GM23338 (cell line): ENCODE measurements around the gene LIPA. TPM values are rescaled to one million over a fixed set of nuclear protein-coding genes. Genes with fewer than 3 reads are reported as not detected.

Experiments used
- ATAC-seq: fragments of 200-7000 bp; cut with Tn5 transposase; 3 replicates; pipeline ENCODE4 v1.9.1; 2020
- DNase-seq: peaks from one replicate; pipeline ENCODE4 v3.0.0-alpha.2; 2015; ENCODE audit warnings: low spot score
- H2AFZ ChIP-seq: fragments of 200-600 bp; sonication (generic); 2 replicates; pipeline ENCODE4 v1.8.0; 2016; ENCODE audit warnings: antibody characterized with exemption, mild to moderate bottlenecking, moderate library complexity
- H3F3A ChIP-seq: fragments of 200-600 bp; sonication (generic); replicated peaks from 2 replicates; pipeline ENCODE4 v1.8.0; 2017; ENCODE audit warnings: antibody characterized with exemption, mixed run types, low read depth
- H3K27ac ChIP-seq: fragments of 200-600 bp; sonication (generic); 2 replicates; pipeline ENCODE4 v1.6.1; 2016; ENCODE audit warnings: low read depth
- H3K27me3 ChIP-seq: fragments of 200-600 bp; sonication (generic); 2 replicates; pipeline ENCODE4 v1.8.0; 2016; ENCODE audit warnings: mild to moderate bottlenecking, mixed run types, moderate library complexity; ENCODE audit not compliant: insufficient read depth
- H3K36me3 ChIP-seq: fragments of 200-600 bp; sonication (generic); 2 replicates; pipeline ENCODE4 v1.8.0; 2016; ENCODE audit warnings: mild to moderate bottlenecking; ENCODE audit not compliant: insufficient read depth
- H3K4me1 ChIP-seq: fragments of 200-600 bp; sonication (generic); 2 replicates; pipeline ENCODE4 v1.8.0; 2016; ENCODE audit warnings: mild to moderate bottlenecking, moderate library complexity; ENCODE audit not compliant: insufficient read depth
- H3K4me2 ChIP-seq: fragments of 200-600 bp; sonication (generic); 2 replicates; pipeline ENCODE4 v1.7.1; 2017; ENCODE audit warnings: mixed run types
- H3K4me3 ChIP-seq: fragments of 200-600 bp; sonication (generic); 2 replicates; pipeline ENCODE4 v1.6.1; 2016; ENCODE audit warnings: mixed run types
- H3K79me2 ChIP-seq: fragments of 200-600 bp; sonication (generic); replicated peaks from 2 replicates; pipeline ENCODE4 v1.8.0; 2017; ENCODE audit warnings: mild to moderate bottlenecking; ENCODE audit not compliant: insufficient read depth
- H3K9me2 ChIP-seq: fragments of 200-600 bp; sonication (generic); 2 replicates; pipeline ENCODE4 v1.8.0; 2017; ENCODE audit not compliant: insufficient read depth
- H4K20me1 ChIP-seq: fragments of 200-600 bp; sonication (generic); replicated peaks from 2 replicates; pipeline ENCODE4 v1.8.0; 2017; ENCODE audit warnings: mild to moderate bottlenecking; ENCODE audit not compliant: insufficient read depth
- H3K27ac Mint-ChIP-seq: 2 replicates; pipeline ENCODE4 v1.8.0; 2020; ENCODE audit warnings: inconsistent platforms, mild to moderate bottlenecking, moderate library complexity, mixed read lengths
- H3K27me3 Mint-ChIP-seq: 3 replicates; pipeline ENCODE4 v1.8.0; 2022; ENCODE audit warnings: low read depth, mild to moderate bottlenecking, moderate library complexity, mixed read lengths, inconsistent platforms; ENCODE audit not compliant: insufficient read depth, poor library complexity
- H3K36me3 Mint-ChIP-seq: 3 replicates; pipeline ENCODE4 v1.8.0; 2021; ENCODE audit warnings: low read depth, mild to moderate bottlenecking, inconsistent platforms, moderate library complexity, mixed read lengths
- H3K4me1 Mint-ChIP-seq: 3 replicates; pipeline ENCODE4 v1.8.0; 2020; ENCODE audit warnings: mild to moderate bottlenecking, inconsistent platforms, mixed read lengths
- H3K4me3 Mint-ChIP-seq: 3 replicates; pipeline ENCODE4 v1.8.0; 2021; ENCODE audit warnings: moderate library complexity, mild to moderate bottlenecking, inconsistent platforms, mixed read lengths
- H3K9me3 Mint-ChIP-seq: 3 replicates; pipeline ENCODE4 v1.8.0; 2020; ENCODE audit warnings: moderate library complexity, mild to moderate bottlenecking, inconsistent platforms, mixed read lengths
- CREB1 ChIP-seq: fragments of 250-450 bp; sonication (Bioruptor Pico); IDR thresholded peaks from 2 replicates; pipeline ENCODE4 v1.5.0; 2020; ENCODE audit warnings: low read depth, mild to moderate bottlenecking, moderate library complexity
- EZH2 ChIP-seq: fragments of 200-600 bp; sonication (generic); IDR thresholded peaks from one replicate; pipeline ENCODE4 v1.8.0; 2017; ENCODE audit warnings: antibody characterized with exemption, mild to moderate bottlenecking, low read depth; ENCODE audit not compliant: unreplicated experiment
- EZH2phosphoT487 ChIP-seq: fragments of 200-600 bp; sonication (generic); IDR thresholded peaks from one replicate; pipeline ENCODE4 v1.8.1; 2018; ENCODE audit warnings: antibody characterized with exemption; ENCODE audit not compliant: unreplicated experiment
- NANOG ChIP-seq: IDR thresholded peaks from 2 replicates; pipeline ENCODE4 v1.6.1; 2016; ENCODE audit warnings: antibody characterized with exemption, borderline replicate concordance
- POLR2AphosphoS5 ChIP-seq: IDR thresholded peaks from 2 replicates; pipeline ENCODE4 v1.6.1; 2016; ENCODE audit warnings: antibody characterized with exemption, low read depth
- STAT1 ChIP-seq: IDR thresholded peaks from one replicate; pipeline ENCODE4 v1.6.1; 2016; ENCODE audit warnings: antibody characterized with exemption; ENCODE audit not compliant: unreplicated experiment
- polyA plus RNA-seq: library from polyadenylated mRNA; unstranded; fragments of >200 nt; fragmentation: Nextera tagmentation; extraction: Ambion mirVana; gene quantifications from 2 replicates; pipeline ENCODE4 v1.2.1, GENCODE V29; 2016
- total RNA-seq: library from RNA; depleted of rRNA; stranded (reverse); fragments of >200 nt; shearing (Covaris generic); gene quantifications from 2 replicates; pipeline ENCODE4 v1.2.3, GENCODE V29; 2014
- TF ChIP-seq, protein P1 (sequence below), 2 experiments: fragments of 200-600 bp in 1 of 2; sonication (generic) in 1 of 2; conservative IDR thresholded peaks; 2 replicates each; pipeline versions ENCODE4 v1.5.1 to v1.6.1; 2016 to 2017; ENCODE audit warnings: antibody characterized with exemption in 2 of 2, low read depth in 2 of 2, mild to moderate bottlenecking in 2 of 2, moderate library complexity in 1 of 2
- TF ChIP-seq, protein P2 (sequence below): fragments of 250-450 bp; sonication (Bioruptor Pico); IDR thresholded peaks from 2 replicates; pipeline ENCODE4 v1.5.0; 2020; ENCODE audit warnings: mild to moderate bottlenecking, moderate library complexity

LIPA gene
- total and polyA plus RNA-seq, 2 experiments from 2014 or later: 37.8 to 86.3 TPM

DNA sequence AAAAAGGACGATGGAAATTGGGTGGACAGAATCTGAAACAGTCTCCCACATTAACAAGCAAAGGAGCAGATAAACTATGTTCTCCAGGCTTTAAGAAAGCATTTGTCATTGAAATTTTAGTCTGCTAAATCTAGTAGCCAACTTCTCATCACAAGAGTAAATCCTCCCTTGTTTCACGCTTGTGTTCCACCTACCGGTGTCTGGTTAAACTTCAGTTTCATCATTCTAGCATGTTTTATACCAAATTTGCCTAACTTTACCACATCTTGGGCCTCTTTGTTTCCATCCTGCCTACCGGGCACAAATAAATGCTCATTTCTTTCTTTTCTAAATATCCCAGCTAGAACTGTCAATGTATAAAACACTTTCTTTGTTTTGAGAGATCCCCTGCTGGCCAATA lies 5.8 kb downstream of the LIPA start:
- DNase-seq (peak; percentile 21), ATAC-seq (no peak)
- H3K27me3 Mint-ChIP-seq: peaks cover 3% of the 10 kb centered on the region
- Histone ChIP-seq H3K4me2 (0 out of 2 replicates have a peak overlapping the region, but pooled peaks have one; percentile 10), H3K27ac (peak overlapping the region; percentile 6; the same call in 1 of the 2 replicates), H3K4me3 (no peak overlapping the region), H3K27me3 (no peaks in the 10 kb centered on the region), H3K9me2 (no peaks in the 10 kb centered on the region), H2AFZ (no peak overlapping the region), H4K20me1 (no peaks in the 10 kb centered on the region; the same call in 1 of the 2 replicates), H3K79me2 (peaks cover 23% of the 10 kb centered on the region), H3K4me1 (peaks cover 60% of the 10 kb centered on the region), H3K36me3 (no peaks in the 10 kb centered on the region; the same call in 1 of the 2 replicates), H3F3A (no peaks in the 10 kb centered on the region)
- H3K4me1 Mint-ChIP-seq: peaks cover 39% of the 10 kb centered on the region
- peak overlapping the region; percentile 58; the same call in 1 of the 2 replicates for H3K27ac Mint-ChIP-seq
- H3K9me3 Mint-ChIP-seq: no peaks in the 10 kb centered on the region
- H3K36me3 Mint-ChIP-seq: no peaks in the 10 kb centered on the region; the same call in 2 of the 3 replicates
- TF ChIP-seq, protein P1, sequence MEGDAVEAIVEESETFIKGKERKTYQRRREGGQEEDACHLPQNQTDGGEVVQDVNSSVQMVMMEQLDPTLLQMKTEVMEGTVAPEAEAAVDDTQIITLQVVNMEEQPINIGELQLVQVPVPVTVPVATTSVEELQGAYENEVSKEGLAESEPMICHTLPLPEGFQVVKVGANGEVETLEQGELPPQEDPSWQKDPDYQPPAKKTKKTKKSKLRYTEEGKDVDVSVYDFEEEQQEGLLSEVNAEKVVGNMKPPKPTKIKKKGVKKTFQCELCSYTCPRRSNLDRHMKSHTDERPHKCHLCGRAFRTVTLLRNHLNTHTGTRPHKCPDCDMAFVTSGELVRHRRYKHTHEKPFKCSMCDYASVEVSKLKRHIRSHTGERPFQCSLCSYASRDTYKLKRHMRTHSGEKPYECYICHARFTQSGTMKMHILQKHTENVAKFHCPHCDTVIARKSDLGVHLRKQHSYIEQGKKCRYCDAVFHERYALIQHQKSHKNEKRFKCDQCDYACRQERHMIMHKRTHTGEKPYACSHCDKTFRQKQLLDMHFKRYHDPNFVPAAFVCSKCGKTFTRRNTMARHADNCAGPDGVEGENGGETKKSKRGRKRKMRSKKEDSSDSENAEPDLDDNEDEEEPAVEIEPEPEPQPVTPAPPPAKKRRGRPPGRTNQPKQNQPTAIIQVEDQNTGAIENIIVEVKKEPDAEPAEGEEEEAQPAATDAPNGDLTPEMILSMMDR (conservative IDR thresholded peaks at IDR 0.05; ENCODE audit: low read depth in 2 of 2): peak in 1 of 2 experiments; percentile 26; a peak in 1 of 4 replicates
- TF ChIP-seq STAT1 (no peak), POLR2AphosphoS5 (no peak), CREB1 (CRISPR knock-in tag) (no peak), EZH2phosphoT487 (no peak), EZH2 (no peak)
- H3K4me3 Mint-ChIP-seq: no peak overlapping the region

DNA sequence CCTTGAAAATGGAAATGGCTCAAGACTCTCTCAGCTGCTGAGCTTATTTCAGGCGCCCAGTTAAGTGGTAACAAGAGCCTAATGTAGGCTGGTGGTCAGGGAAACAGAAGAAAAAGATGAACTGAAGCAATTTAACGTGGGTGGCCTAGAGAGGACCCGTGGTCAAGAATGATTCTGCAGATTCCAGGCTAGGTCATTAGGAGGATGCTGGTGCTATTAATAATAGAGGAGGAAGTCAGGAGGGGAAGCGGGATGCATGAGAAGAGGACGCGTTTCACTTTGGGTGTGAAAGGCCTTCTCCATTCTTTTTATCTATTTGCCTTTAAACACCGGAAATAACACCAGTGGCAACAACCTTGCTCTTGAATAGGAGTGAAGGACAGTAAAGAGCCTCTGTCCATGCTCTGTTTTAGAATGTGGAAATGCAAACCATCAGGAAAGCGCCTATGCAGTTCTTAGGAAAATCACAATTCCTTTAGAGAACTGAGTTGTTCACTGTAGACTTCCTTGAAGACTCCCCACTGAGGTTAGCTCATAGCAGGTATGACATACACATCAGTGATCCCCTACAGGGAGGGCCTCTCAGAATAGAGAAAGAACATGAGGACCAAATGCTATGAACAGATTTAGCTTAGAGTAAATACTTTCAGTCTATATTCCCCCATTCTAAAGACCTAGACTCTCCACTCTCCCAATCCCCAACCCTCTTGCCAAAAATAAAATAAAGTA lies 8.6 kb downstream of the LIPA start:
- H3K4me3 ChIP-seq: no peak overlapping the region
- peak; percentile 34 for DNase-seq
- H3K27me3 Mint-ChIP-seq: peaks cover 6% of the 10 kb centered on the region
- H3F3A ChIP-seq: no peaks in the 10 kb centered on the region
- H3K27me3 ChIP-seq: no peaks in the 10 kb centered on the region
- H3K9me2 ChIP-seq: no peaks in the 10 kb centered on the region
- H2AFZ ChIP-seq: no peak overlapping the region
- H3K27ac ChIP-seq: peak overlapping the region; percentile 87
- no peaks in the 10 kb centered on the region for H3K9me3 Mint-ChIP-seq
- H4K20me1 ChIP-seq: no peaks in the 10 kb centered on the region
- no peaks in the 10 kb centered on the region; the same call in 1 of the 2 replicates for H3K36me3 ChIP-seq
- peak overlapping the region; percentile 17; the same call in 1 of the 3 replicates for H3K4me3 Mint-ChIP-seq
- H3K4me2 ChIP-seq: peak overlapping the region; percentile 50
- H3K79me2 ChIP-seq: no peaks in the 10 kb centered on the region
- peak; percentile 33; the same call in 2 of the 3 replicates for ATAC-seq
- peaks cover 3% of the 10 kb centered on the region; the same call in 2 of the 3 replicates for H3K36me3 Mint-ChIP-seq
- peaks cover 42% of the 10 kb centered on the region for H3K4me1 Mint-ChIP-seq
- H3K4me1 ChIP-seq: peaks cover 56% of the 10 kb centered on the region
- H3K27ac Mint-ChIP-seq: peak overlapping the region; percentile 71
- TF ChIP-seq NANOG (peak; percentile 54), EZH2 (no peak)
- TF ChIP-seq, protein P2, sequence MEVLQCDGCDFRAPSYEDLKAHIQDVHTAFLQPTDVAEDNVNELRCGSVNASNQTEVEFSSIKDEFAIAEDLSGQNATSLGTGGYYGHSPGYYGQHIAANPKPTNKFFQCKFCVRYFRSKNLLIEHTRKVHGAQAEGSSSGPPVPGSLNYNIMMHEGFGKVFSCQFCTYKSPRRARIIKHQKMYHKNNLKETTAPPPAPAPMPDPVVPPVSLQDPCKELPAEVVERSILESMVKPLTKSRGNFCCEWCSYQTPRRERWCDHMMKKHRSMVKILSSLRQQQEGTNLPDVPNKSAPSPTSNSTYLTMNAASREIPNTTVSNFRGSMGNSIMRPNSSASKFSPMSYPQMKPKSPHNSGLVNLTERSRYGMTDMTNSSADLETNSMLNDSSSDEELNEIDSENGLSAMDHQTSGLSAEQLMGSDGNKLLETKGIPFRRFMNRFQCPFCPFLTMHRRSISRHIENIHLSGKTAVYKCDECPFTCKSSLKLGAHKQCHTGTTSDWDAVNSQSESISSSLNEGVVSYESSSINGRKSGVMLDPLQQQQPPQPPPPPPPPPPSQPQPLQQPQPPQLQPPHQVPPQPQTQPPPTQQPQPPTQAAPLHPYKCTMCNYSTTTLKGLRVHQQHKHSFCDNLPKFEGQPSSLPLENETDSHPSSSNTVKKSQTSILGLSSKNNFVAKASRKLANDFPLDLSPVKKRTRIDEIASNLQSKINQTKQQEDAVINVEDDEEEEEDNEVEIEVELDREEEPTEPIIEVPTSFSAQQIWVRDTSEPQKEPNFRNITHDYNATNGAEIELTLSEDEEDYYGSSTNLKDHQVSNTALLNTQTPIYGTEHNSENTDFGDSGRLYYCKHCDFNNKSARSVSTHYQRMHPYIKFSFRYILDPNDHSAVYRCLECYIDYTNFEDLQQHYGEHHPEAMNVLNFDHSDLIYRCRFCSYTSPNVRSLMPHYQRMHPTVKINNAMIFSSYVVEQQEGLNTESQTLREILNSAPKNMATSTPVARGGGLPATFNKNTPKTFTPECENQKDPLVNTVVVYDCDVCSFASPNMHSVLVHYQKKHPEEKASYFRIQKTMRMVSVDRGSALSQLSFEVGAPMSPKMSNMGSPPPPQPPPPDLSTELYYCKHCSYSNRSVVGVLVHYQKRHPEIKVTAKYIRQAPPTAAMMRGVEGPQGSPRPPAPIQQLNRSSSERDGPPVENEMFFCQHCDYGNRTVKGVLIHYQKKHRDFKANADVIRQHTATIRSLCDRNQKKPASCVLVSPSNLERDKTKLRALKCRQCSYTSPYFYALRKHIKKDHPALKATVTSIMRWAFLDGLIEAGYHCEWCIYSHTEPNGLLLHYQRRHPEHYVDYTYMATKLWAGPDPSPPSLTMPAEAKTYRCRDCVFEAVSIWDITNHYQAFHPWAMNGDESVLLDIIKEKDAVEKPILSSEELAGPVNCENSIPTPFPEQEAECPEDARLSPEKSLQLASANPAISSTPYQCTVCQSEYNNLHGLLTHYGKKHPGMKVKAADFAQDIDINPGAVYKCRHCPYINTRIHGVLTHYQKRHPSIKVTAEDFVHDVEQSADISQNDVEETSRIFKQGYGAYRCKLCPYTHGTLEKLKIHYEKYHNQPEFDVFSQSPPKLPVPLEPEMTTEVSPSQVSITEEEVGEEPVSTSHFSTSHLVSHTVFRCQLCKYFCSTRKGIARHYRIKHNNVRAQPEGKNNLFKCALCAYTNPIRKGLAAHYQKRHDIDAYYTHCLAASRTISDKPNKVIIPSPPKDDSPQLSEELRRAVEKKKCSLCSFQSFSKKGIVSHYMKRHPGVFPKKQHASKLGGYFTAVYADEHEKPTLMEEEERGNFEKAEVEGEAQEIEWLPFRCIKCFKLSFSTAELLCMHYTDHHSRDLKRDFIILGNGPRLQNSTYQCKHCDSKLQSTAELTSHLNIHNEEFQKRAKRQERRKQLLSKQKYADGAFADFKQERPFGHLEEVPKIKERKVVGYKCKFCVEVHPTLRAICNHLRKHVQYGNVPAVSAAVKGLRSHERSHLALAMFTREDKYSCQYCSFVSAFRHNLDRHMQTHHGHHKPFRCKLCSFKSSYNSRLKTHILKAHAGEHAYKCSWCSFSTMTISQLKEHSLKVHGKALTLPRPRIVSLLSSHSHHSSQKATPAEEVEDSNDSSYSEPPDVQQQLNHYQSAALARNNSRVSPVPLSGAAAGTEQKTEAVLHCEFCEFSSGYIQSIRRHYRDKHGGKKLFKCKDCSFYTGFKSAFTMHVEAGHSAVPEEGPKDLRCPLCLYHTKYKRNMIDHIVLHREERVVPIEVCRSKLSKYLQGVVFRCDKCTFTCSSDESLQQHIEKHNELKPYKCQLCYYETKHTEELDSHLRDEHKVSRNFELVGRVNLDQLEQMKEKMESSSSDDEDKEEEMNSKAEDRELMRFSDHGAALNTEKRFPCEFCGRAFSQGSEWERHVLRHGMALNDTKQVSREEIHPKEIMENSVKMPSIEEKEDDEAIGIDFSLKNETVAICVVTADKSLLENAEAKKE: no peak
- TF ChIP-seq, protein P1 (conservative IDR thresholded peaks at IDR 0.05; ENCODE audit: low read depth in 2 of 2): no peak
